GM12878 (cell line): ENCODE results near the gene PNPO. TPM values are rescaled to one million over a fixed set of nuclear protein-coding genes. Genes with fewer than 3 reads are reported as not detected.

Experiments
- ATAC-seq: fragments of 200-7000 bp; cut with Tn5 transposase; 3 replicates; pipeline ENCODE4 v1.9.1; 2020; ENCODE audit warnings: mild to moderate bottlenecking, moderate library complexity
- BruUV-seq: library from RNA; stranded (reverse); fragments of 400-500 nt; replicated peaks from 2 replicates; lab custom pipeline; 2021; lab: Mats Ljungman, UMichigan
- CTCF ChIA-PET: fragments of 300-600 bp; sonication (Branson Sonifier 250); formaldehyde crosslinking; extraction: SDS; loops from one replicate; lab custom pipeline; 2021; ENCODE audit warnings: inconsistent platforms; lab: Yijun Ruan, JAX
- POLR2A ChIA-PET: fragments of 350-600 bp; formaldehyde crosslinking; extraction: SDS; loops from one replicate; lab custom pipeline; 2021; ENCODE audit warnings: inconsistent platforms; lab: Charles Lee
- RAD21 ChIA-PET: fragments of 300-600 bp; sonication (Branson Sonifier 250); formaldehyde crosslinking; loops from one replicate; lab custom pipeline; 2023; ENCODE audit warnings: antibody characterized with exemption; ENCODE audit not compliant: unreplicated experiment; lab: Charles Lee
- SMC1A ChIA-PET: fragments of 300-600 bp; sonication (Branson Sonifier 250); formaldehyde crosslinking; loops from one replicate; lab custom pipeline; 2023; ENCODE audit not compliant: unreplicated experiment, uncharacterized antibody; lab: Charles Lee
- DNase-seq: peaks from one replicate; pipeline ENCODE4 v3.0.0-alpha.2; 2011; ENCODE audit warnings: low read depth, low spot score
- FAIRE-seq: peaks from 3 replicates; lab custom pipeline; 2011; peaks lifted over from hg19 to GRCh38; lab: Jason Lieb, UNC
- H2AFZ ChIP-seq: 2 replicates; pipeline ENCODE4 v1.6.0; 2011; ENCODE audit warnings: low read depth, low read length, control low read depth; ENCODE audit not compliant: control insufficient read depth
- H3K27ac ChIP-seq: 2 replicates; pipeline ENCODE4 v1.5.1; 2011; ENCODE audit warnings: control low read depth; ENCODE audit not compliant: control insufficient read depth, insufficient read depth
- H3K27me3 ChIP-seq, 2 experiments: replicated peaks in 1 of 2; 2 replicates each; pipeline versions ENCODE4 v1.6.0 to v1.6.1; 2011; ENCODE audit warnings: low read length in 1 of 2; ENCODE audit not compliant: control insufficient read depth in 2 of 2, insufficient read depth in 2 of 2
- H3K36me3 ChIP-seq, 2 experiments: 2 replicates each; pipeline ENCODE4 v1.5.1; 2011; ENCODE audit warnings: low read length in 1 of 2; ENCODE audit not compliant: control insufficient read depth in 2 of 2, insufficient read depth in 2 of 2
- H3K4me1 ChIP-seq: 2 replicates; pipeline ENCODE4 v1.6.1; 2011; ENCODE audit warnings: mild to moderate bottlenecking, low read length, moderate library complexity, mixed read lengths; ENCODE audit not compliant: control insufficient read depth, insufficient read depth
- H3K4me2 ChIP-seq: 2 replicates; pipeline ENCODE4 v1.6.0; 2011; ENCODE audit warnings: control low read depth; ENCODE audit not compliant: control insufficient read depth, insufficient read depth
- H3K4me3 ChIP-seq: fragments of 200-600 bp; sonication (generic); 2 replicates; pipeline ENCODE4 v1.5.1; 2016
- H3K79me2 ChIP-seq: 2 replicates; pipeline ENCODE4 v1.6.0; 2011; ENCODE audit warnings: low read length; ENCODE audit not compliant: control insufficient read depth, insufficient read depth
- H3K9ac ChIP-seq: 2 replicates; pipeline ENCODE4 v1.8.0; 2011; ENCODE audit warnings: low read length, control low read depth, mixed read lengths; ENCODE audit not compliant: control insufficient read depth, insufficient read depth
- H3K9me3 ChIP-seq: replicated peaks from 3 replicates; pipeline ENCODE4 v1.5.1; 2011; ENCODE audit warnings: mild to moderate bottlenecking, low read length; ENCODE audit not compliant: control insufficient read depth, insufficient read depth
- H4K20me1 ChIP-seq: 2 replicates; pipeline ENCODE4 v1.6.0; 2011; ENCODE audit not compliant: control insufficient read depth, insufficient read depth
- ATF7 ChIP-seq: fragments of 450-650 bp; IDR thresholded peaks from 2 replicates; pipeline ENCODE4 v1.6.1; 2016; ENCODE audit warnings: low read depth, mild to moderate bottlenecking
- E2F4 ChIP-seq: IDR thresholded peaks from 2 replicates; pipeline ENCODE4 v1.6.1; 2012; ENCODE audit warnings: low read depth, low read length, improper control_type of control experiment
- EED ChIP-seq: sonication (generic); IDR thresholded peaks from 2 replicates; pipeline ENCODE4 v1.6.1; 2016; ENCODE audit warnings: antibody characterized with exemption, low read depth
- MAX ChIP-seq: IDR thresholded peaks from 2 replicates; pipeline ENCODE4 v1.6.1; 2012; ENCODE audit warnings: low read depth, low read length, improper control_type of control experiment
- MLLT1 ChIP-seq: fragments of 450-650 bp; IDR thresholded peaks from 2 replicates; pipeline ENCODE4 v1.6.1; 2016; ENCODE audit warnings: mild to moderate bottlenecking
- NRF1 ChIP-seq: conservative IDR thresholded peaks from 2 replicates; pipeline ENCODE4 v1.6.1; 2011; ENCODE audit warnings: mild to moderate bottlenecking, low read depth, low read length, improper control_type of control experiment
- PKNOX1 ChIP-seq: fragments of 450-650 bp; IDR thresholded peaks from 2 replicates; pipeline ENCODE4 v1.6.1; 2016; ENCODE audit warnings: mild to moderate bottlenecking
- POU2F2 ChIP-seq: IDR thresholded peaks from 3 replicates; pipeline ENCODE4 v1.6.1; 2011; ENCODE audit warnings: low read depth, mild to moderate bottlenecking, low read length, borderline replicate concordance
- SKIL ChIP-seq: fragments of 450-650 bp; IDR thresholded peaks from 2 replicates; pipeline ENCODE4 v1.6.1; 2017; ENCODE audit warnings: mild to moderate bottlenecking, low read depth, inconsistent platforms; ENCODE audit not compliant: poor library complexity, severe bottlenecking
- SMAD5 ChIP-seq: IDR thresholded peaks from 2 replicates; pipeline ENCODE4 v1.6.1; 2016; ENCODE audit warnings: antibody characterized with exemption, low read depth
- SREBF1 ChIP-seq: IDR thresholded peaks from 2 replicates; pipeline ENCODE4 v1.6.1; 2012; ENCODE audit warnings: mild to moderate bottlenecking, low read length
- ZNF687 ChIP-seq: fragments of 450-650 bp; IDR thresholded peaks from 2 replicates; pipeline ENCODE4 v1.6.1; 2017; ENCODE audit warnings: mild to moderate bottlenecking, moderate library complexity
- ZZZ3 ChIP-seq: IDR thresholded peaks from 2 replicates; pipeline ENCODE4 v1.6.1; 2011; ENCODE audit warnings: low read depth; ENCODE audit not compliant: control insufficient read depth, insufficient read length
- WGBS: methylation state at CpG from one replicate; pipeline ENCODE4 v1.1.6; 2016; ENCODE audit warnings: low lambda C conversion rate; ENCODE audit not compliant: insufficient replicate concordance, insufficient coverage; ENCODE audit errors: missing lambda C conversion rate; 5-methylcytosine and 5-hydroxymethylcytosine counted together
- in situ Hi-C: fragments of 300-500 bp; cut with MboI; formaldehyde crosslinking; loops from 9 replicates; pipeline ENCODE4 v1.14.3; 2018; ENCODE audit warnings: mixed read lengths
- intact Hi-C: fragments of 100-400 bp; cut with micrococcal nuclease; formaldehyde crosslinking; loops from one replicate; pipeline ENCODE4 v1.14.2; 2022; ENCODE audit not compliant: unreplicated experiment
- polyA plus RNA-seq, 11 experiments: library from polyadenylated mRNA; depleted of rRNA in 4 of 11; unstranded in 6 of 11; stranded (reverse) in 5 of 11; fragments of >200 nt; fragmentation: Nextera tagmentation in 4 of 11; fragmentation: Illumina TruSeq in 1 of 11; extraction: Ambion mirVana in 4 of 11; extraction: Trizol in 1 of 11; gene quantifications; 1 replicate in 1 of 11; 2 replicates in 10 of 11; pipeline versions ENCODE4 v1.2.1 to v1.2.3, GENCODE V29; 2011 to 2016; ENCODE audit warnings: inconsistent platforms in 2 of 11, missing spikeins in 2 of 11, low read depth in 1 of 11
- total RNA-seq, 4 experiments: library from RNA; depleted of rRNA in 3 of 4; stranded (reverse); fragments of >200 nt in 3 of 4; fragmentation: Illumina TruSeq in 1 of 4; extraction: Trizol in 1 of 4; gene quantifications; 2 replicates each; pipeline versions ENCODE4 v1.2.1 to v1.2.3, GENCODE V29; 2013 to 2021

Gene PNPO
- total and polyA plus RNA-seq, 10 of the 15 experiments (the other 5 are each of a cell fraction or from before 2014, with no cell fraction given): 13.9 to 52.6 (median 37.3) TPM

GRCh38 chr17:47946929-47947397 lies 5.6 kb downstream of the PNPO start:
- RAD21 ChIA-PET: interaction anchor here (0.7 to 7.6 kb wide), 11 partner anchors 13 to 106 kb away, joined by 3 to 126 read pairs (median 4); partner anchors contain the start of genes CDK5RAP3, SCRN2 and SP2
- DNase-seq (no peak), ATAC-seq (peak; percentile 79), FAIRE-seq (peak; percentile 35)
- Histone ChIP-seq H3K36me3 (peaks cover 3 to 8% of the 10 kb centered on the region in 2 experiments), H3K9me3 (no peaks in the 10 kb centered on the region), H3K4me3 (no peak overlapping the region), H3K9ac (no peak overlapping the region), H2AFZ (no peak overlapping the region), H3K4me1 (peaks cover 45% of the 10 kb centered on the region), H3K79me2 (peaks cover 15% of the 10 kb centered on the region), H3K27me3 (no peaks in the 10 kb centered on the region), H4K20me1 (no peaks in the 10 kb centered on the region), H3K4me2 (no peak overlapping the region), H3K27ac (no peak overlapping the region)
- BruUV-seq: TSS peak; percentile 45
- in situ Hi-C loops (no loop called here), intact Hi-C loops (no loop called here)
- SMC1A ChIA-PET: interaction anchor here (0.7 to 8.1 kb wide), 11 partner anchors 9 to 104 kb away, joined by 3 to 158 read pairs (median 6); partner anchors contain the start of genes CDK5RAP3, SCRN2 and SP2
- CTCF ChIA-PET: interaction anchor here (0.6 to 18.1 kb wide), 28 partner anchors 9 to 921 kb away, joined by 3 to 463 read pairs (median 5); partner anchors contain the start of genes CDK5RAP3, NFE2L1, PRR15L and SCRN2
- WGBS: 0% methylated on average over 2 of the region's 2 CpGs
- POLR2A ChIA-PET: interaction anchor here (0.6 to 2.7 kb wide), 6 partner anchors 11 to 68 kb away, joined by 3 to 23 read pairs (median 6); partner anchors contain the start of genes CDK5RAP3 and SP2
- TF ChIP-seq ZNF687 (no peak), SMAD5 (no peak), MAX (no peak), SKIL (peak; percentile 30), PKNOX1 (peak; percentile 97), SREBF1 (no peak), EED (no peak), ZZZ3 (no peak), NRF1 (no peak), ATF7 (0 out of 2 replicates have a peak, but pooled peaks have one; percentile 16), MLLT1 (no peak), POU2F2 (no peak), E2F4 (no peak)
